Smooth muscle cell (in vitro differentiated cells): Measurements from ENCODE around the gene FUT2. TPM values are rescaled to one million over a fixed set of nuclear protein-coding genes. Genes with fewer than 3 reads are reported as not detected.

Source experiments
- DNase-seq: peaks from one replicate; lab custom pipeline; 2025; ENCODE audit not compliant: unreplicated experiment; lab: John Stamatoyannopoulos, UW
- H2AFZ ChIP-seq: fragments of 200-600 bp; sonication (generic); 2 replicates; pipeline ENCODE4 v1.6.0; 2016; ENCODE audit warnings: antibody characterized with exemption, low read depth, mild to moderate bottlenecking
- H3F3A ChIP-seq: fragments of 200-600 bp; sonication (generic); 2 replicates; pipeline ENCODE4 v1.6.0; 2017; ENCODE audit warnings: antibody characterized with exemption, low read depth
- H3K27ac ChIP-seq: fragments of 200-600 bp; sonication (generic); 2 replicates; pipeline ENCODE4 v1.5.1; 2016; ENCODE audit warnings: low read depth, mild to moderate bottlenecking
- H3K27me3 ChIP-seq: fragments of 200-600 bp; sonication (generic); 2 replicates; pipeline ENCODE4 v1.6.1; 2016; ENCODE audit warnings: low read depth, mild to moderate bottlenecking
- H3K36me3 ChIP-seq: fragments of 200-600 bp; sonication (generic); 2 replicates; pipeline ENCODE4 v1.5.1; 2016; ENCODE audit warnings: low read depth
- H3K4me1 ChIP-seq: fragments of 200-600 bp; sonication (generic); 2 replicates; pipeline ENCODE4 v1.5.1; 2016; ENCODE audit warnings: low read depth
- H3K4me2 ChIP-seq: fragments of 200-600 bp; sonication (generic); 2 replicates; pipeline ENCODE4 v1.6.0; 2016; ENCODE audit warnings: mild to moderate bottlenecking
- H3K4me3 ChIP-seq: fragments of 200-600 bp; sonication (generic); 2 replicates; pipeline ENCODE4 v1.5.1; 2016; ENCODE audit warnings: mild to moderate bottlenecking
- H3K79me2 ChIP-seq: fragments of 200-600 bp; sonication (generic); 2 replicates; pipeline ENCODE4 v1.6.0; 2016; ENCODE audit warnings: low read depth, mild to moderate bottlenecking
- H3K9ac ChIP-seq: fragments of 200-600 bp; sonication (generic); 2 replicates; pipeline ENCODE4 v1.6.0; 2016; ENCODE audit warnings: low read depth
- H3K9me3 ChIP-seq: fragments of 200-600 bp; sonication (generic); replicated peaks from 2 replicates; pipeline ENCODE4 v1.5.1; 2016; ENCODE audit warnings: low read depth
- H4K20me1 ChIP-seq: fragments of 200-600 bp; sonication (generic); 2 replicates; pipeline ENCODE4 v1.6.0; 2016; ENCODE audit warnings: low read depth
- WGBS: methylation state at CpG from one replicate; pipeline ENCODE4 v1.1.7; 2016; ENCODE audit warnings: low lambda C conversion rate; 5-methylcytosine and 5-hydroxymethylcytosine counted together
- polyA plus RNA-seq: library from polyadenylated mRNA; unstranded; fragments of >200 nt; fragmentation: Nextera tagmentation; extraction: Ambion mirVana; gene quantifications from 2 replicates; pipeline ENCODE4 v1.2.1, GENCODE V29; 2016
- total RNA-seq: library from RNA; depleted of rRNA; stranded (reverse); fragments of >200 nt; gene quantifications from 2 replicates; pipeline ENCODE4 v1.2.3, GENCODE V29; 2014
- TF ChIP-seq, protein P1 (sequence below): fragments of 200-600 bp; sonication (generic); IDR thresholded peaks from 2 replicates; pipeline ENCODE4 v1.5.1; 2017; ENCODE audit warnings: borderline replicate concordance, mild to moderate bottlenecking, antibody characterized with exemption; ENCODE audit not compliant: insufficient read depth, poor library complexity, severe bottlenecking

The FUT2 gene
- total and polyA plus RNA-seq, 2 experiments from 2014 or later, result 0.18 to 1.1 TPM

- H3K4me2 ChIP-seq, result peak overlapping the region; percentile 95
- 4% methylated on average over 68 of the region's 96 CpGs for WGBS
- no peaks in the 10 kb centered on the region for H3K9me3 ChIP-seq
- H2AFZ ChIP-seq, result peak overlapping the region; percentile 75
- H3F3A ChIP-seq, result no peaks in the 10 kb centered on the region
- TF ChIP-seq, protein P1, sequence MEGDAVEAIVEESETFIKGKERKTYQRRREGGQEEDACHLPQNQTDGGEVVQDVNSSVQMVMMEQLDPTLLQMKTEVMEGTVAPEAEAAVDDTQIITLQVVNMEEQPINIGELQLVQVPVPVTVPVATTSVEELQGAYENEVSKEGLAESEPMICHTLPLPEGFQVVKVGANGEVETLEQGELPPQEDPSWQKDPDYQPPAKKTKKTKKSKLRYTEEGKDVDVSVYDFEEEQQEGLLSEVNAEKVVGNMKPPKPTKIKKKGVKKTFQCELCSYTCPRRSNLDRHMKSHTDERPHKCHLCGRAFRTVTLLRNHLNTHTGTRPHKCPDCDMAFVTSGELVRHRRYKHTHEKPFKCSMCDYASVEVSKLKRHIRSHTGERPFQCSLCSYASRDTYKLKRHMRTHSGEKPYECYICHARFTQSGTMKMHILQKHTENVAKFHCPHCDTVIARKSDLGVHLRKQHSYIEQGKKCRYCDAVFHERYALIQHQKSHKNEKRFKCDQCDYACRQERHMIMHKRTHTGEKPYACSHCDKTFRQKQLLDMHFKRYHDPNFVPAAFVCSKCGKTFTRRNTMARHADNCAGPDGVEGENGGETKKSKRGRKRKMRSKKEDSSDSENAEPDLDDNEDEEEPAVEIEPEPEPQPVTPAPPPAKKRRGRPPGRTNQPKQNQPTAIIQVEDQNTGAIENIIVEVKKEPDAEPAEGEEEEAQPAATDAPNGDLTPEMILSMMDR, result peak; percentile 15
- no peaks in the 10 kb centered on the region for H4K20me1 ChIP-seq
- H3K79me2 ChIP-seq, result no peaks in the 10 kb centered on the region
- H3K36me3 ChIP-seq, result no peaks in the 10 kb centered on the region
- H3K4me1 ChIP-seq, result peaks cover 9% of the 10 kb centered on the region
- no peak overlapping the region for H3K27ac ChIP-seq
- H3K27me3 ChIP-seq, result no peaks in the 10 kb centered on the region
- H3K9ac ChIP-seq, result no peak overlapping the region
- DNase-seq, result peak; percentile 94
- peak overlapping the region; percentile 55 for H3K4me3 ChIP-seq
Observed at GRCh38 chr19:48738557-48739403, 43.0 kb downstream of the FUT2 start.

DNA sequence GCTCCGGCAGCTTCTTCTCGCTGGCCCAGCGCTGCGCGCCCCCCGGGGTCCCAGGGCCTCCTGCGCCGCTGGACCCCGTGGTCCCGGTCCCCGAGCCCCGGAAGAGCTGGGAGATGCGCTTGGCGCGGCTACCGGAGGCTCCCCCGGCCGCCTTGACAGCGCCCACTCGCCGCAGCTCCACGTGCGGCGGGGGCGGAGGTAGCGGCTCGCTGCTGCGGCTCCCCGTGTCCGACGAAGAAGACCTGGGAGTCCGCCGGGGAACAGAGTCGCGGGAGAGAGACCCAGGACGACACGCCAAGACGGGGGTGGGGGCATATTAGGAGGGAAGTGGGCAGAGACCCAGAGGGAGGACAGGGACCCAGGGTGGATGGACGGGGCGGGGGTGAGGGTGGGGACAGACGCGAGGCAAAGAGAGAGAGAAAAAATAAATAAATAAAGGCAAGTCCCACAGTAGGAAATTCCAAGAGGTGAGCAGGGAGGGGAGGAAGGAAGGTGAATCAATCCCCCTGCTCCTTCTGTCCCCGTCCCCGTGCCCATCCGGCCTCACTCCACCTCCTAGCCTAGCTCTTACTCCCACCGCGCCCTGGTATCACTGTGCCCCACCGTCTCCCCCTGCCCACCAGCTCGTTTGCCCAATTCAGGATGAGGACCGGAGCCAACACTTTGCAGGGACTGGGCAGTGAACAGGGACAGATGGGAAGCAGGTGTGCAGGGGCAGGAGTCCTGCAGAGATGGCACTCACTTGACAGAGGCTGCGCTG is 43.8 kb downstream of the FUT2 start:
- peak overlapping the region; percentile 75 for H2AFZ ChIP-seq
- TF ChIP-seq, protein P1, result no peak
- H3K4me3 ChIP-seq, result peak overlapping the region; percentile 55
- no peaks in the 10 kb centered on the region for H3K36me3 ChIP-seq
- H3K9me3 ChIP-seq, result no peaks in the 10 kb centered on the region
- 20% methylated on average over 42 of the region's 51 CpGs for WGBS
- no peak overlapping the region for H3K9ac ChIP-seq
- H3K4me1 ChIP-seq, result peaks cover 9% of the 10 kb centered on the region
- H3K79me2 ChIP-seq, result no peaks in the 10 kb centered on the region
- H3F3A ChIP-seq, result no peaks in the 10 kb centered on the region
- peak overlapping the region; percentile 95 for H3K4me2 ChIP-seq
- no peaks in the 10 kb centered on the region for H3K27me3 ChIP-seq
- no peak overlapping the region for H3K27ac ChIP-seq
- no peaks in the 10 kb centered on the region for H4K20me1 ChIP-seq
- no peak for DNase-seq

- no peak within 1 kb of the TSS for H3K9ac ChIP-seq
- no peaks in the 10 kb centered on the region for H3F3A ChIP-seq
- H3K27ac ChIP-seq, result no peak within 1 kb of the TSS
- no peaks in the 10 kb centered on the region for H3K79me2 ChIP-seq
- no peaks in the 10 kb centered on the region for H3K36me3 ChIP-seq
- no peaks in the 10 kb centered on the region for H4K20me1 ChIP-seq
- no peaks in the 10 kb centered on the region for H3K27me3 ChIP-seq
- 81% methylated on average over 26 of the region's 27 CpGs for WGBS
- H3K4me2 ChIP-seq, result peak within 1 kb of the TSS; percentile 95
- H3K4me3 ChIP-seq, result peak within 1 kb of the TSS; percentile 55
- peak within 1 kb of the TSS; percentile 75 for H2AFZ ChIP-seq
- H3K4me1 ChIP-seq, result peaks cover 9% of the 10 kb centered on the region
- no peak for DNase-seq
- H3K9me3 ChIP-seq, result no peaks in the 10 kb centered on the region
- TF ChIP-seq, protein P1, result no peak
Observed at GRCh38 chr19:48740164-48740972, 44.6 kb downstream of the FUT2 start, which contains the start of gene RASIP1. Gene RASIP1, minus strand, starts transcription at chr19:48740610. Its CDS starts 328 bp downstream, at chr19:48740282.
